CD4-positive, alpha-beta T cell (primary cell): ENCODE results near the gene ARL8B. TPM values are rescaled to one million over a fixed set of nuclear protein-coding genes. Genes with fewer than 3 reads are reported as not detected.

Experiments
- ATAC-seq: fragments of 200-7000 bp; cut with Tn5 transposase; one replicate; pipeline ENCODE4 v1.10.0; 2022; ENCODE audit warnings: mild to moderate bottlenecking; ENCODE audit not compliant: poor library complexity
- CTCF ChIA-PET: fragments of 350-600 bp; sonication (Branson Sonifier 250); formaldehyde crosslinking; loops from one replicate; lab custom pipeline; 2021; ENCODE audit warnings: antibody characterized with exemption, inconsistent platforms; lab: Charles Lee
- POLR2A ChIA-PET: fragments of 350-600 bp; sonication (Branson Sonifier 250); formaldehyde crosslinking; loops from one replicate; lab custom pipeline; 2021; ENCODE audit warnings: antibody characterized with exemption, inconsistent platforms; lab: Charles Lee
- DNase-seq, 14 experiments: peaks; one replicate each; pipeline ENCODE4 v3.0.0-alpha.2; 2013 to 2020; ENCODE audit warnings: mixed read lengths in 2 of 14
- H3K27ac ChIP-seq, 2 donors: one replicate each; pipeline versions ENCODE4 v1.5.1 to v1.7.0; 2013; ENCODE audit warnings: low read length in 2 of 2, low read depth in 1 of 2, mild to moderate bottlenecking in 1 of 2
- H3K27me3 ChIP-seq, 2 experiments: 1 replicate in 1 of 2; 2 replicates in 1 of 2; pipeline versions ENCODE4 v1.6.1 to v1.7.0; 2013; ENCODE audit warnings: low read length in 2 of 2, control low read depth in 1 of 2, mild to moderate bottlenecking in 1 of 2, moderate library complexity in 1 of 2; ENCODE audit not compliant: insufficient read depth in 2 of 2, control insufficient read depth in 1 of 2
- H3K36me3 ChIP-seq: one replicate; pipeline ENCODE4 v1.6.1; 2013; ENCODE audit warnings: low read length, control low read depth; ENCODE audit not compliant: insufficient read depth
- H3K4me1 ChIP-seq: one replicate; pipeline ENCODE4 v1.6.1; 2013; ENCODE audit warnings: low read length, control low read depth; ENCODE audit not compliant: insufficient read depth
- H3K4me3 ChIP-seq: one replicate; pipeline ENCODE4 v1.5.1; 2013; ENCODE audit warnings: mild to moderate bottlenecking, low read length, moderate library complexity
- H3K9me3 ChIP-seq, 2 experiments: 1 replicate in 1 of 2; 2 replicates in 1 of 2; pipeline versions ENCODE4 v1.6.1 to v1.7.0; 2013; ENCODE audit warnings: low read length in 2 of 2, mild to moderate bottlenecking in 2 of 2, control low read depth in 1 of 2, moderate library complexity in 1 of 2; ENCODE audit not compliant: control insufficient read depth in 1 of 2, insufficient read depth in 1 of 2
- H3K27ac Mint-ChIP-seq: one replicate; pipeline ENCODE4 v1.8.0; 2020; ENCODE audit warnings: mixed read lengths
- H3K27me3 Mint-ChIP-seq: one replicate; pipeline ENCODE4 v1.8.0; 2021; ENCODE audit warnings: mixed read lengths
- H3K36me3 Mint-ChIP-seq: one replicate; pipeline ENCODE4 v1.8.0; 2021; ENCODE audit warnings: low read depth, mixed read lengths
- H3K4me1 Mint-ChIP-seq: one replicate; pipeline ENCODE4 v1.8.0; 2021; ENCODE audit warnings: low read depth, mixed read lengths
- H3K4me3 Mint-ChIP-seq: one replicate; pipeline ENCODE4 v1.8.0; 2020; ENCODE audit warnings: mild to moderate bottlenecking, mixed read lengths
- H3K9me3 Mint-ChIP-seq: one replicate; pipeline ENCODE4 v1.8.0; 2020; ENCODE audit warnings: mixed read lengths
- CTCF ChIP-seq: fragments of 200-600 bp; IDR thresholded peaks from one replicate; pipeline ENCODE4 v1.8.0; 2022; ENCODE audit warnings: antibody characterized with exemption, mild to moderate bottlenecking
- intact Hi-C, 2 experiments: fragments of 100-400 bp; cut with DNase I in 1 of 2; cut with micrococcal nuclease in 1 of 2; formaldehyde crosslinking; loops; one replicate each; pipeline versions ENCODE4 v1.15.1 to v1.9.0; 2023 to 2025; cut with DNase I, micrococcal nuclease
- total RNA-seq, 174 experiments: library from RNA in 2 of 174; stranded (reverse) in 2 of 174; gene quantifications; one replicate each; pipeline ENCODE4 v1.2.3 and lab custom pipeline; 2021 to 2026

Gene ARL8B
- total RNA-seq, 2 experiments from 2014 or later, result 48.5 to 49.7 TPM

DNA sequence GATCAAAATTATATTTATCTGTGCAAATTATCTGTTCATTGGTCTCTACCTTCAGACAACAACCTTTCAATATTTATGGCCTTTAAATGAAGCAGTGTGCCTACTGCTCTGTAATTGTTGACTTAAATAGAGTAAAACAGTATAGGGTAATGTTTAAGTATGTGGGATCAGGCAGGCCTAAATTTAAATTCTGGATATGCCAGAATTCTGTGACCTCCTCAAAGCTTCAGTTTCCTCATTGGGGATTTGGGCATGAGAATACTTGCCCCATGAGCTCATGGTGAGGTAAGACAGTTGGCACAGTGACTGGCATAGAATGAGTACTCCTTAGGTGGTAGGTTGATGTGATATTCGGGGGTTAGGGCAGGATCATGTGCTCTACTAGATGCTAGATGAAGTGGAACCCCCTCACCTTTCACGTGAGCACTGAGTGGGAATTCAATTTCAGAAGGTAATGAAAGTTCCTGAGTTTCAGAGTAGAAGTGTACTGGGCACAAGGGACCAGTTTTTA, 14.9 kb downstream of the ARL8B start:
- H3K27ac Mint-ChIP-seq, result peak overlapping the region; percentile 52
- intact Hi-C loops, result loop anchor here (2.0 to 10.0 kb wide), 5 partner anchors 50 to 288 kb away; partner anchors contain the start of gene EDEM1 (in 1 of the 2)
- H3K27ac ChIP-seq, result peak overlapping the region in 1 of 2 donors; percentile 41
- H3K36me3 ChIP-seq, result peaks cover 7% of the 10 kb centered on the region
- DNase-seq (peak in 2 of 14 experiments; percentile 34 to 39), ATAC-seq (peak; percentile 8)
- no peaks in the 10 kb centered on the region for H3K27me3 Mint-ChIP-seq
- H3K4me1 Mint-ChIP-seq, result peaks cover 83% of the 10 kb centered on the region
- H3K4me3 Mint-ChIP-seq, result no peak overlapping the region
- H3K9me3 ChIP-seq, result no peaks in the 10 kb centered on the region
- no peaks in the 10 kb centered on the region for H3K9me3 Mint-ChIP-seq
- POLR2A ChIA-PET, result interaction anchor here (1.6 to 1.8 kb wide), 2 partner anchors 51 to 60 kb away, joined by 6 to 12 read pairs; no protein-coding TSS in a partner anchor
- TF ChIP-seq CTCF, result no peak
- H3K36me3 Mint-ChIP-seq, result peaks cover 32% of the 10 kb centered on the region
- CTCF ChIA-PET, result interaction anchor here (0.8 to 1.6 kb wide), 5 partner anchors 12 to 86 kb away, joined by 3 to 10 read pairs (median 3); no protein-coding TSS in a partner anchor
- no peaks in the 10 kb centered on the region for H3K27me3 ChIP-seq
- no peak overlapping the region for H3K4me3 ChIP-seq
- H3K4me1 ChIP-seq, result peaks cover 30% of the 10 kb centered on the region

DNA sequence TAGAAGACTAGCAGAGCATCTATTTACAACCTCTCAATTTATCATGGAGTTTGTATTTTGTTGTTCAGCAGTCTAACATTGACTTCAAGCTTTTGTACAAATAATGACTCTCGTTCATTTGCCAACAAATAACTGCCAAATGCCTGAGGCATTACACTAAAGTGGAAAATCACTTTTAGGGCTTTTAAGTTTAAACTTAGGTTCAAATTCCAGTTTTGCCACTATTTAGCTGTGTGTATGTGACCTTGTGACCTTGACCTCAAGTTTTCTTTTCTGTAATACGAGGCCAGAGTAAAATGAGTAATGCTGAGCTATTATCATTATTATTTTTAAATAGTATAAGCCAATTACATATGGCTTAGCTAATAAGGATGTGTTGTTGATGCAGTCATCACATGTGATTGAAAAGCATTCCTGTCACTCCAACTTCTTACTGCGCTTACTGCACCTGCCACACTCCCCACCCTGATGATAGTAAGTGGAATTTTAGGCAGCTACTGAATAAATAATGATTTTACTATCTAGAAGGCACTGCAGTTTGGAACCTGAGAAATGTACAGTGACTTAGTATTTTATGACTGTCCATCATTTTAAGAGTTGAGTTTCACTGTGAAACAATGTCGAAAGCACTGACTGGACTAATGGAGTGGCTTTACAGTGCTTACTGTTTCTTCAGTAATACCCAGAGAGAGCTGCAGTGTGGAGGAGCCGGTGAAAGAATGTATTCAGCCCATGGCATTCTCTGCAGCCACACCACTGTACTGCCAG, 16.3 kb downstream of the ARL8B start:
- POLR2A ChIA-PET, result no interaction called here
- H3K9me3 ChIP-seq, result no peaks in the 10 kb centered on the region

DNA sequence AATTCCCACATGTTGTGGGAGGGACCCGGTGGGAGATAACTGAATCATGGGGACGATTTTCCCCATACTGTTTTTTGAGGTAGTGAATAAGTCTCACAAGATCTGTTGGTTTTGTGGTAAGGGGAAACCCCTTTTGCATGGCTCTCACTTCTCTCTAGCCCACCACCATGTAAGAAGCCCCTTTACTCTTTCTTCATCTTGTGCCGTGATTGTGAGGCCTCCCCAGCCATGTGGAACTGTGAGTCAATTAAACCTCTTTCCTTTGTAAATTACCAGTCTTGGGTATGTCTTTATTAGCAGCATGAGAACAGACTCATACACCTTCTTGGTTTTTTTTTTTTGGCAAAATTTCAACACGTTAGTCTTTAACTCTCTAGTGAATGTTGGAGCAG, 18.1 kb downstream of the ARL8B start:
- peak in 2 of 14 experiments; percentile 59 to 66 for DNase-seq
- H3K27ac Mint-ChIP-seq, result peak overlapping the region; percentile 34
- H3K4me1 Mint-ChIP-seq, result peaks cover 63% of the 10 kb centered on the region
- H3K36me3 Mint-ChIP-seq, result peaks cover 59% of the 10 kb centered on the region
- no peaks in the 10 kb centered on the region for H3K9me3 ChIP-seq
- no peaks in the 10 kb centered on the region for H3K27me3 ChIP-seq
- H3K9me3 Mint-ChIP-seq, result peaks cover 5% of the 10 kb centered on the region
- H3K27ac ChIP-seq, result no peak overlapping the region
- intact Hi-C loops, result no loop called here
- no peak overlapping the region for H3K4me3 Mint-ChIP-seq
- H3K4me1 ChIP-seq, result peaks cover 22% of the 10 kb centered on the region
- POLR2A ChIA-PET, result interaction anchor here (1.1 kb wide), 1 partner anchor 47 kb away, joined by 3 read pairs; the partner anchor contains the start of gene EDEM1
- peaks cover 11% of the 10 kb centered on the region for H3K36me3 ChIP-seq
- H3K4me3 ChIP-seq, result no peak overlapping the region
- TF ChIP-seq CTCF, result no peak
- CTCF ChIA-PET, result no interaction called here
- H3K27me3 Mint-ChIP-seq, result no peaks in the 10 kb centered on the region
- ATAC-seq, result no peak

More for the DNA sequence above, 16.3 kb downstream of the ARL8B start:
- Histone ChIP-seq H3K27me3 (no peaks in the 10 kb centered on the region), H3K4me1 (peaks cover 29% of the 10 kb centered on the region), H3K4me3 (no peak overlapping the region), H3K36me3 (peaks cover 11% of the 10 kb centered on the region), H3K27ac (no peak overlapping the region)
- Mint-ChIP-seq H3K4me1 (peaks cover 72% of the 10 kb centered on the region), H3K9me3 (no peaks in the 10 kb centered on the region), H3K4me3 (no peak overlapping the region), H3K36me3 (peaks cover 41% of the 10 kb centered on the region), H3K27ac (peak overlapping the region; percentile 56), H3K27me3 (no peaks in the 10 kb centered on the region)
- DNase-seq (no peak), ATAC-seq (no peak)
- intact Hi-C loops, result loop anchor here (5.0 to 10.0 kb wide), 4 partner anchors 49 to 286 kb away; partner anchors contain the start of gene EDEM1 (in 1 of the 2)
- CTCF ChIA-PET, result no interaction called here
- no peak for TF ChIP-seq CTCF
